Activated T-helper 1 cell treated with Interleukin-2 at 50 U/mL for 16 hours (primary cell): ENCODE results near the gene TMEM272.

Source experiments
- DNase-seq: peaks from one replicate; pipeline ENCODE4 v3.0.0-alpha.2; 2020; ENCODE audit warnings: low read depth

TMEM272 gene

DNA sequence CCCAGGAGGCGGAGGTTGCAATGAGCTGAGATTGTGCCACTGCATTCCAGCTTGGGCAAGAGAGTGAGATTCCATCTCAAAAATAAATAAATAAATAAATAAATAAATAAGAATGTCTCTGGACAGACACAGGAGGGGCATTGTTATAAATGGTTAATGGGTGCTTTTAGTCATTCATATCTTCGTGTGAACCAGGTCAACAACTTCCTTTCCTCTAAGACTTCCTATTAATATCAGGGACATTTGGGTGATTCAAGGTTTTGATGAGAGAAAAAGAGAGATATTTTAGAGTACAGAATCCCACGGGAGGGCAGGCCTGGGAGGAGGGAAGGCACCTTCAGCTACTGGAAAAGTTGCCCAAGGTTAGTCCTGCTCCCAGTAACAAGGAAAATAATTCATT lies 64.9 kb downstream of the TMEM272 start:
- DNase-seq = no peak

DNA sequence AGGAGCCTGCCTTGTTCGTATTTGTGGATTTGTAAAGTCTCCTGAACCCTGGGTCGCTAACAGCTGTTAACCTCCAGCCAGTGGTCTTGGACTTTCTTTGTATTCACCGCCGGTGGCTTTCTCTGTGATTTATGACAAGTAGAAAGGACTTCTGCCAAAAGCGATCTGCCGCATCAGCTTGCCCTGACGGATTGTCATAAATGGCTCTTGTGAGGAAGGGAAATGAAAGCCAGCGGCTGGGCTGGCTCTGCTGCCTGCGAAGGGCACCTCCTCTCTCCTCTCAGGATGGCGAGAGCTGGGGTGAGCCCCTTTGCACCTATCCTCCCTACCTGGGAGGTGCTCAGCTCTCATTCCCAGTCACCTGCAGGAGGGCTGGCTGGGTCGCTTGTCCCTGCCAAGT lies 66.6 kb downstream of the TMEM272 start:
- no peak for DNase-seq

DNA sequence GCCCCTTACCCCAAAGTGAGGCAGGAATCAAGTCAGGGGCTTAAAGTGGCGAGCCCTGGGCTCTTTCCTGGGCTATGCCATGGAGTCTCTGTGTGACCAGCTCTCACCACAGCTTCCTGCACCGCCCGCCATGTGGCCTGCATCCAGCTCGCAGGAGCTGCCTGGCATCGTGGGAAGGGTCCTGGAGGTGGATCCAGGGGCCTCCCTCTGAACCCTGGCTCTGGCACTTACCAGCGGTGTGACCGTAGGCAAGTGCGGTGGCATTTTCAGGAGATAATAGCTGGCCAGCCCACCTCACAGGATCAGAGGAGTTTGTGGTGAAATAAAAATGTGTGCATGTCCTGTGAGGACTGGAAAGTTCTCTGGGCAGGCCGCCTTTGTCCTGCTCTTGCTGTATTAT lies 67.1 kb downstream of the TMEM272 start:
- DNase-seq = no peak

DNA sequence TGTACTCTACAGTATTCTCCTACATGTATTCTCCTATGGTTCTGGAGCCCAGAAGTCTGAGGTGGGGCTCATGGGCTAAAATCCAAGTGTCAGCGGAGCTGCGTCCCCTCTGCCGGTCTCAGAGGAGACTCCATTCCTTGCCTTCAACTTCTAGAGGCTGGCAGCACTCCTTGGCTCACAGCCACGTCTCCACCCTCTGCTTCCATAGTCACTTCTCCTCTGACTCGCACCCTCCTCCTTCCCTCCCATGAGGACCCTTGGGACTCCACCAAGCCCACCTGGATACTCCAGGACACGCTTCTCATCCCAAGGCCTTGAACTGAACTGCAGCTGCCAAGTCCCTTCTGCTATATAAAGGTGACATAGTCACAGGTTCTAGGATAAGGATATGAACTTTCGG lies 68.8 kb downstream of the TMEM272 start:
- DNase-seq = no peak

DNA sequence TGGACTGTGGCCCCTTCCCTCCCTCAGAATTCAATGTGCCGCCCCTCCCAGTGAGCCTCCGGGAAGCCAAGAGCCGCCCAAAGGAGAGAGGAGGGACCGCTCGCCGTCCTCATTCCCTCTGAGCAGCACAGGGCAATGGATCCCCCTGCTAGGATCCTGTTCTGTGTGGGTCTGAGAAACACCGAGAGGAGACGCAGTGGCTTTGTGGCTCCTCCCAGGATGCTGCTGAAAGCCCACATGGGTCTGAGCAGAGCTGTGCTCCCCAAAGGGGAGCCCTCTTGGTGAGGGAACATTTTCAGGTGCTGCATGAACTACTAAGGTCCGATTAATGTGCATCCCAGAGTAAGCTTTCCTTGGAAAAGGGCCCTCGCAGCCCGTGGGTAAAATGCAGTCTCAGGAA lies 71.5 kb downstream of the TMEM272 start:
- DNase-seq = no peak

DNA sequence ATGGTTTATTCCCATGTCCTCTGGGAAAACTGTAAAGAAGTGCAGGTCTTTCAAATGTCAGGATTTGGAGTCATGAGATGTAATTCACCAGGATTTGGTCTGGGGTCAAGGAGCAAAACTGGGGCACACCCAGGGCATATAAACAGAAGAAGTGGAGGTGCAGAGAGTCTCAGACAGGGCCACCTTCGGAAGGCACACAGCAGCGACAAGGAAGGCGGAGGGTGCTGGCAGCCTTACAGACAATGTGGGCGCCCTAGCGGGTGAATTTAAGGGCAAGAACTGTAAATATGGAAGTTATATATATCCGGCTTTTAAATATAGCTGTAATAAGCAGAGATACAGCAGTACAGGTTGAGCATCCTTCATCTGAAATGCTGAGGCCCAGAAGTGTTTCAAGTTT lies 72.2 kb downstream of the TMEM272 start:
- DNase-seq = no peak

DNA sequence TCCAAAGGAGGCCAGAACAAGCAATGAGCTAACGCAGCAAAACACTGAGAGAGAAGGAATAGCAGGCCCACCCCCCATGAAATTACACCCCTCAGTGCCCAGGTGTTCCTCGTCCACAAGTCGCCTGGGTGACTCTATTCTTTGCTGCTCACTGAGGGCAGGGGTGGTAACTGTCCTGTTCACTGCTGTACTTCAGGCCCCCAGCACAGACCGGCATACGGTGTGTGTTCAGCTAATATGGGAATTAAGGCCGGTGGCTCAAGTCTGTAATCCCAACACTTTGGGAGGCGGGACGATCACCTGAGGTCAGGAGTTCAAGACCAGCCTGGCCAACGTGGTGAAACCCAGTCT lies 72.9 kb downstream of the TMEM272 start:
- no peak for DNase-seq

DNA sequence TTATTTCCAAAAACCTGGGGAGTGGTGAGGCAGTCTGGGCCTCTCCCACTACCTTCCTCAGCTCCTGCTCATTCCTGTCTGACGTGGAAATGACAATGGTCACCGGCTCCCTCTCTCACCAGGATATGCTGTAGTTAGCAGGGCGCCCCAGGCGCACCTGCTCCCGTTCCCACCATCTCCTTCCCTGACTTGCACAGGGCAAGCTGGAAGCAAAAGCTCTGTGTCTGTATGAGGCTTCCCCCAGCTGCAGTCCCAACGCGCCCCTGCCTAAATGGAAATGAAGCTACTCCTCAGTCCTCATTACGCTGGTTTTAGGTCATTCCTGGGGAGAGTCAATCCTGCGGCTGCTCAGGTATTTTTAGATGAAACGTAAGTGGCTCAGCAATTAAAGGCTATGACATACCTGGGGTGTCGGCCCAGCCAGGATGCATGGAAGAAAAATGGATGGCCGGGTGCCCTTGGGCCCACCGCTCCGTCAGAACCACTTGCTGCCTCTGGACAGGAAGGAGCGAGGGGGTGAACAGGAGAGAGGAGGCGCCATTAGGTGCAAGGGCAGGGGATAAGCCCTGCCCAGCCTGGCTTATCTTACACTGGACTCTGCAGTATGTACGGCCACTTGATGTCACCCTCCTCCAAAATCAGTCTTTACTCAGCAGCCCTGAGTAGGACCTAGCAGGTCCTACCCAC lies 73.4 kb downstream of the TMEM272 start:
- no peak for DNase-seq

DNA sequence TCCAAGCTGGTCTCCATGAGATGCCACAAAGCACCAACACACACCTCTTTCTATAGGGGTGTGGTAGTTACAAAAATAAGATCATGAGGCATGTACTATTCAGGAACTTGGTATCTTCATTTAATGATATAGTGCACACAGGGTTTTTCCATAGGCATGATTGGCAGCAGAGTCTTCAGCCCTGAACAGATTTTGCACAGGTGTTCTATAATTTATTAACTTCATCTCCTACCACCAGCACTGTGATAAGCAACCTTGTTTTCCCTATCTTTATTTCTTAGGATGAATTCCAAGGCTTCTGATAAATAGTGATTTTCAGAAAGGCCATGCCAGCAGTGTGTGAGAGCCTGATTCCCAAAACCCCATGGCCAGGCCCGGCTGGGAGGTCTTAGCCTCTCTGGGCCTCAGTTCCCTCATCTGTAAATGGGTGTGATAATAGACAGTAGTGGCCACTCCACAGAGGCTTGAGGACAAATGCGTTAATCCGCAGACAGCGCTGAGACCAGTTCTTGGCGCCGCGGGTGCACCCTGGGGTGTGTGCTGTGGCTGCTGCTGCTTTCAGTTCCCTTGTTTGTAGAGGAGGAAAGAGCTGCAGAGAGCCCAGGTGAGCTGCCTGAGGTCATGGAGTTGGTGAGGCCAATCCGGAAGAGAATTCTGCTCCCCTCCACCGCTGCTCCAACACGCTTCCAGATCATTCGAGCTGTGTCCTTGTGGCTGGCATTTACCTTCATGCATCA lies 74.1 kb downstream of the TMEM272 start:
- DNase-seq = no peak

DNA sequence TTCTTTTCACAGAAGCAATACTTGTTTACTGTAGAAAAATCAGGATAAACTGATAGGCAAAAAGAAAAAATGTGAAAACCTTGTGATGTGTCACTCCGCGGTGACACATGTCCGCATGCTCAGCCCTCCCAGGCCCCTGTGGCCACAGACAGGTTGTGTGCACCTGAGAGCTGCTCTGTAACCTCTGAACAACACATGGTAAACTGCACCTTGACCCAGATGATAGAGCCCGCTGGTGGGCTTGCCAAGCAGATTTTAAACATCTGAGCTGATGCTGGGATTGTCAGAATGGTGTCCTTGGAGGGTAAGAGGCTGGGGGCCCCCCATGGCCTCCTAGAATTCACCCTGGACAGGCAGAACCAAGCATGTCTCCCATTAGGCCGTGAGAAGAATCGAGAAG lies 74.8 kb downstream of the TMEM272 start:
- no peak for DNase-seq

DNA sequence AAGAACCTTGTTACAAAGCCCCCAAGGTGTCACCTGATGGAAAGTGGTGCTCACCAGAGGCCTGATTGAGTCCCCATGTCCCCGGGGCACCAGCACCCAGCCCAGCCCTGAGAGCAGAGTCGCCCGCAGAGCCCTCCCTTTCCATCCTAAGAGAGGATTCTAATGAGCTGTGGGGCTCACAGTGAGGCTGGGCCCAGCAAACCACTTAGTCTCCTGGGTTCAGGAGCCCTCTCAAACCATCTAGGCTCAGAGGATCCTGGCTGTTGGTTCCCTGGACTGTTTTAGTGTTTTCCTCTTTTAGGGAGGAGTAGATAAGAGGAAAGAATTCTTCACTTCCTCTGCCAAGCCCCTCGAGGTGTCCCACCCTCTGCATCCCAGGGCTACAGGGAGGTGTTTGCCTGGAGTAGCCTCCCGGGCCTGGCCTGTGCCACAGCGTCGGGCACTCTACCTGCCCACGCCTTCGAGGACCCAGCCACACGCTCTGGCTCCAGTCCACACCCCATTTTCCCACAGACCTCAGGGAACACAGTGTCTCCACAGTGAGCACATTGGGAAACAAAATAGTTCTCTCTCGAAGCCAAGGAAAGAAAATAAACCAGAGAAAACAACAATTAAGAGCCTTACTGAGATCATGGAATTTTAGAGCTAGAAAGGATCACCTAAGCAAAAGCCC lies 75.4 kb downstream of the TMEM272 start:
- no peak for DNase-seq

DNA sequence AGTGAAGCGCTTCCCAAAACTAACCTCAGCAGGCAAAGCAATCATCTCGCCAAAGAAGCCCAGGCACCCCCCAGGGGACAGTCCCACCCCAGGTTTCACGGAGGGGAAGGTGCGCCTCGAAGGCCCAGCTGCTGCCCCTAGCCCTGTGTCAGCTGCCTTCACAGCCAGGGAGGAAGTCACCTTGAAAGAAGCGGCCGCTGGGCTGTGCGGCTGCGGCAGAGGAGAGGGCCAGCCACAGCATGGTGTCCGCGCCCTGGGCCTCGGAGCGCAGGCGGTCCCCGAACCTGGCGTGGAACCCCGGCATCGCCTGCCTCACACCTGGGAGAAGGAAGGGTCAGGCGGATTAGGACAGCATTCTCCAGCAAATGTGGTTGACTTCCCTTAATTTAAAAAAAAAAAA lies 76.0 kb downstream of the TMEM272 start:
- DNase-seq = no peak

DNA sequence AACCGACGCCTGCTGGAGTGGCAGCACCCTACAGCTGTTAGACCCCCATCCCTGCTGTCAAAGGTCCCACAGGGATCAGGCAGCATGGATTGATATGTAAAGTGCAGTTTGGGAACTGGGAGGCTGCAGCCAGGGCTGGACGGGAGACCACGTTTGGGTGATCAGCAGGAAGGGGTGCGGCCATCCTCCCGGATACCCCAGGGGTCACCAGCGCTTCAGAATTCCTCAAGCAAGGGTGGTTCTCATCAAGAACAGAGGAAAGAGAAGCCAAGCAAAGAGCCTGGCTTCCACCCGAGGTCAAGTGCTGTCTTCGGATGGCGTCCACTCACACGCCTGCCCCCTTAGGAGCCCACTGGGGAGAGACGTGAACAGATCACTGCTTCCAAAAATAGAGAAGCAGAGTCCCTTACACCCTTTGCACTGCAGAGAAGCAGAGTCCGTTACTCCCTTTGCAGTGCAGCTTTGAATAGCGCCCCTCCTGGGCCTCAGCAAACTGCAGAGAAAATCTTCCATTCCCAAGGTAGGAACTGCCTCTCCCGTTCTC lies 76.5 kb downstream of the TMEM272 start:
- DNase-seq = no peak

DNA sequence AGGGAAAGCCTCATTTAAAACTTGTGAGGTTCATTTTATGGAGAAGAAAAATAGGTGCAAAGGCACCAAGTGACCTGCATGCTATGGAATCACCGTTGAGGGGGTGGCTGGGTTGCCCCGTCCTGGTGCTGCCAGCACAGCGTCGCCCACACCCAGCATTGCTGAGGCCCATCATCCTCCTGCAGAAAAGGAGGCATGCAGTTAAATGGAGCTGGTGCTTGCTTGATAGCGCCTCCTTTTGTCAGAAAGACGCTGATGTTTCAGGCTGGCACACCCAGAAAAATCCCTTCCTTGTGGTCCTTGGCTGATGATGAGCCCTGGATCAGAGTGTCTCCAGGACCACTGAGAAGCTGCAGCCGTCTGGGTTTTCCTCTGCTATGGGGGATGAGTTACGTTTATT lies 77.9 kb downstream of the TMEM272 start:
- no peak for DNase-seq

DNA sequence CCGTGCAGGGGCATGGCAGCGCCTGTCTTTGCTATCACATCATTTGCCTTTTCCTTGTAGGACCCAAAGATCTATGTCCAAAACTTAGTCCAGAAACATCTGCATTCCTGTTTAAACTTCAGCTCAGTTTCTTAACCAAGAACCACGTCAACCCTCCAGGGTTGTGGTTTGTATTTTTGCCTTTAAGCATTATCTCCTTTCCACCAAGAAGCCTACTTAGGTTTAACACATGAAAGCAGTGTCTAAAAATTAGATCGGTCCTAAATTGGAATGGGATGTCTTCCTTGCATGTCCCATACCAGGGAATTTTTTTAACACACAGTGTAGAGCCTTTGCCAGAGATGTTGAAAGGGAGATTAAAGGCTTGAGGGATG lies 79.8 kb downstream of the TMEM272 start:
- DNase-seq = no peak

DNA sequence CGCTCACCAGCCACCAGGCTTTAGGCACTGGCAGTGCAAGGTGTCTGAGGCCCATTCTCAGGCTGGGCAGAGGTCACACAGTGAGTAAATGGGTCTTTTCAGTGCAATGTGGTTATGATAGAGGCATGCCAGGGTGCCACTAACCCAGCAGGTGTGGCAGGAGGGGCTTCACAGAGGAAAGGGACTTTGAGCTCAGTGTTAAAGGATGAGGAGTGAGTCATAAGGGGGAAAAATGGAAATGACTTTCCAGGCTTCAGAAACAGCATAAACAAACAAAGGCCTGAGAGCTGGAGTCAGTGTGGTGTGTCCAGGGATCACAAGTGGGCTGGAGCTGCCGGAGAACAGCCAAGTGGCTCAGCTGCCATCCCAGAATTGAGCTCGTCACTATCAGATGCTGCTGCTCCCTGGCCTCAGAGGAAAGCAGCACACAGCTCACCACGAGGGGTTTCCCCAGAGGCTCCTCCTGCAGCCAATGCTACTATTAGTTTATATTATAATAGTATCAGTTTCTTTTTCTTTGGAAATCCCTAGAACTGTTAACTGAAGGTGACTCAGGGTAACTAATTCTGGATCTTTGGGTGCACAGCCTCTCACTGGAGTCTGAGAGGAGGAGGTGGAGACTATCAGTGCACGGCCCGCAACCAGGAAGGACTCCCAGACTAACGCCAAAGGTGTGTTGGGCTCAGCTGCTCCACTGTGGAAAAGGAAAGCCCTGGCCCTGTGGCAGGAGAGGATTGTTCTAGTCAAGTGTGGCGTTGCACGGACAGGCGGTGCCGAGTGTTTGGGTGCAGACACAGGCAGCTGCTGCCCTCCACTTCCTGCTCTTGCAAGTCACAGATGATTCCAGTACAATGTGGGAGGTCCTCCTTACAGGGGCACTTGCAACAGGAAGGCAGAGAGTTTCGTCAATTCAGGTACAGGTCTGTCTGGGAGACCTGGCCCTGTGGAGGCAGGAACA lies 80.5 kb downstream of the TMEM272 start:
- DNase-seq = no peak

DNA sequence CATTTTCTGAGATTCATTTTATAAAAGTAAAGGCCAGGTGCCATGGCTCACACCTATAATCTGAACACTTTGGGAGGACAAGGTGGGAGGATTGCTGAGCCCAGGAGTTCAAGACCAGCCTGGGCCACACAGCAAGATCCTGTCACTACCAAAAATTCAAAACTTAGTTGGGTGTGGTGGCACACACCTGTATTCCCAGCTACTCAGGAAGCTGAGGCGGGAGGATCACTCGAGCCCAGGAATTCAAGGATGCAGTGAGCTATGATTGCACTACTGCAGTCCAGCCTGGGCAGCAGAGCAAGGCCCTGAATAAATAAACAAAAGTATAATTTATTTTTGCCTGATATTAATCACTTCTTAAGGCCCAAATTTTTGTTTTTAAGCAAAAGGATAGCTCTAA lies 81.5 kb downstream of the TMEM272 start:
- DNase-seq = no peak
